ENCODE results near the gene CORO2B. TPM values are rescaled to one million over a fixed set of nuclear protein-coding genes. Genes with fewer than 3 reads are reported as not detected.
A peak's percentile ranks its signal among the peaks of the same experiment; 100 is the strongest.
"Not testable (repeated sequence)": the region's sequence is repeated elsewhere in the genome, so short reads cannot be mapped to it uniquely, and the experiment has no call there.

The CORO2B gene
- total RNA-seq, 6 donors from 2014 or later, result 0.79 to 9.0 (median 2.0) TPM

GRCh38 chr15:68644083-68644904 is 65.5 kb downstream of the CORO2B start:
- ATAC-seq (ENCODE audit: low FRiP score in 2 of 2), result peak in 1 of 2 donors; percentile 23
- no peak for DNase-seq
- TF ChIP-seq POLR2A (IDR thresholded peaks at IDR 0.05) (no peak), CTCF (IDR thresholded peaks at IDR 0.05) (peak in 1 of 6 experiments; percentile 24)
- Histone ChIP-seq H3K4me3 (no peak overlapping the region), H3K9me3 (no peaks in the 10 kb centered on the region), H3K27ac (no peak overlapping the region), H3K27me3 (no peaks in the 10 kb centered on the region), H3K4me1 (peaks cover 0 to 4% (median 0%) of the 10 kb centered on the region in 4 donors), H3K36me3 (no peaks in the 10 kb centered on the region)
- 82 to 86% methylated on average over 6 to 8 of the region's 8 CpGs for WGBS, 2 donors

- H3K9me3 ChIP-seq, result no peaks in the 10 kb centered on the region
- WGBS, 2 donors, result 92 to 93% methylated on average over 17 of the region's 17 CpGs
- ATAC-seq (ENCODE audit: low FRiP score in 2 of 2) (no peak), DNase-seq (peak in 1 of 2 donors; percentile 53)
- peaks cover 0 to 2% (median 0%) of the 10 kb centered on the region in 4 donors for H3K4me1 ChIP-seq
- H3K27ac ChIP-seq, result no peak overlapping the region
- TF ChIP-seq POLR2AphosphoS5 (IDR thresholded peaks at IDR 0.05) (no peak), EP300 (IDR thresholded peaks at IDR 0.05) (no peak), CTCF (IDR thresholded peaks at IDR 0.05) (no peak), POLR2A (IDR thresholded peaks at IDR 0.05) (no peak)
- H3K36me3 ChIP-seq, result no peaks in the 10 kb centered on the region
- no peaks in the 10 kb centered on the region for H3K27me3 ChIP-seq
- no peak overlapping the region for H3K4me3 ChIP-seq
These were observed 66.2 kb downstream of the CORO2B start for GRCh38 chr15:68644996-68645395.

GRCh38 chr15:68646156-68646555 is 67.4 kb downstream of the CORO2B start:
- Histone ChIP-seq H3K36me3 (no peaks in the 10 kb centered on the region), H3K9me3 (no peaks in the 10 kb centered on the region), H3K4me1 (no peaks in the 10 kb centered on the region), H3K27me3 (no peaks in the 10 kb centered on the region), H3K27ac (no peak overlapping the region), H3K4me3 (no peak overlapping the region)
- DNase-seq (no peak), ATAC-seq (ENCODE audit: low FRiP score in 2 of 2) (no peak)
- 78 to 88% methylated on average over 6 to 7 of the region's 7 CpGs for WGBS, 2 donors
- no peak for TF ChIP-seq POLR2AphosphoS5 (IDR thresholded peaks at IDR 0.05)
- no peak for TF ChIP-seq POLR2A (IDR thresholded peaks at IDR 0.05)
- TF ChIP-seq CTCF (IDR thresholded peaks at IDR 0.05), result no peak
- TF ChIP-seq EP300 (IDR thresholded peaks at IDR 0.05), result no peak

GRCh38 chr15:68646696-68647095 is 67.9 kb downstream of the CORO2B start:
- no peaks in the 10 kb centered on the region for H3K27me3 ChIP-seq
- 90 to 93% methylated on average over 5 of the region's 5 CpGs for WGBS, 2 donors
- no peaks in the 10 kb centered on the region for H3K9me3 ChIP-seq
- H3K27ac ChIP-seq, result no peak overlapping the region
- no peak overlapping the region for H3K4me3 ChIP-seq
- no peak for TF ChIP-seq EP300 (IDR thresholded peaks at IDR 0.05)
- TF ChIP-seq POLR2A (IDR thresholded peaks at IDR 0.05), result no peak
- TF ChIP-seq CTCF (IDR thresholded peaks at IDR 0.05), result no peak
- no peak for TF ChIP-seq POLR2AphosphoS5 (IDR thresholded peaks at IDR 0.05)
- H3K4me1 ChIP-seq, result no peaks in the 10 kb centered on the region
- no peaks in the 10 kb centered on the region for H3K36me3 ChIP-seq
- DNase-seq (no peak), ATAC-seq (ENCODE audit: low FRiP score in 2 of 2) (no peak)

GRCh38 chr15:68647361-68647760 is 68.6 kb downstream of the CORO2B start:
- not testable (repeated sequence) for H3K9me3 ChIP-seq; H3K4me3 ChIP-seq; DNase-seq; H3K27ac ChIP-seq; ATAC-seq (ENCODE audit: low FRiP score in 2 of 2); H3K36me3 ChIP-seq; H3K27me3 ChIP-seq; H3K4me1 ChIP-seq
- WGBS, 2 donors, result 95% methylated on average over 13 of the region's 13 CpGs
